ENCODE data around the gene PHLPP1. TPM values are rescaled to one million over a fixed set of nuclear protein-coding genes. Genes with fewer than 3 reads are reported as not detected.

Gene PHLPP1
- total and polyA plus RNA-seq, 2 of the 13 experiments (the other 11 are each of a cell fraction or from before 2014, with no cell fraction given): 9.8 to 18.5 TPM

GRCh38 chr18:62714671-62715435 lies 488 bp upstream of the PHLPP1 start (continued):
- no peak for TF ChIP-seq ZNF414 (CRISPR knock-in tag; IDR thresholded peaks at IDR 0.05)
- TF ChIP-seq SP140L (CRISPR knock-in tag; IDR thresholded peaks at IDR 0.05; ENCODE audit: borderline replicate concordance): no peak
- no peak for TF ChIP-seq NR2F1 (CRISPR knock-in tag; IDR thresholded peaks at IDR 0.05)
- no peak for TF ChIP-seq ZNF33A (CRISPR knock-in tag; IDR thresholded peaks at IDR 0.05; ENCODE audit: borderline replicate concordance)
- no peak for TF ChIP-seq CEBPG (CRISPR knock-in tag; IDR thresholded peaks at IDR 0.05)
- peak; percentile 96 for TF ChIP-seq TEAD3 (CRISPR knock-in tag; optimal IDR thresholded peaks at IDR 0.05; ENCODE audit: borderline replicate concordance)
- TF ChIP-seq ARNTL (CRISPR knock-in tag; IDR thresholded peaks at IDR 0.05): peak; percentile 79
- TF ChIP-seq IRX3 (CRISPR knock-in tag; IDR thresholded peaks at IDR 0.05; ENCODE audit: borderline replicate concordance, low read depth): no peak
- no peak for TF ChIP-seq ZNF180 (CRISPR knock-in tag; IDR thresholded peaks at IDR 0.05; ENCODE audit: borderline replicate concordance, low read depth)
- TF ChIP-seq ZNF512B (CRISPR knock-in tag; IDR thresholded peaks at IDR 0.05; ENCODE audit: borderline replicate concordance): no peak
- peak; percentile 59 for TF ChIP-seq PAXIP1 (CRISPR knock-in tag; conservative IDR thresholded peaks at IDR 0.05)
- no peak; the same call in 1 of the 2 replicates for TF ChIP-seq ZHX2 (IDR thresholded peaks at IDR 0.05; ENCODE audit: low read depth)
- no peak for TF ChIP-seq ZHX2 (CRISPR knock-in tag; IDR thresholded peaks at IDR 0.05; ENCODE audit: borderline replicate concordance)
